HG02885 (cell line): Measurements from ENCODE around the gene PARD3.

ENCODE experiments used
- ATAC-seq: cut with Tn5 transposase; IDR thresholded peaks from one replicate; pipeline ENCODE4 v1.9.1; 2021; ENCODE audit warnings: mild to moderate bottlenecking; ENCODE audit not compliant: unreplicated experiment, poor library complexity

Gene PARD3

DNA sequence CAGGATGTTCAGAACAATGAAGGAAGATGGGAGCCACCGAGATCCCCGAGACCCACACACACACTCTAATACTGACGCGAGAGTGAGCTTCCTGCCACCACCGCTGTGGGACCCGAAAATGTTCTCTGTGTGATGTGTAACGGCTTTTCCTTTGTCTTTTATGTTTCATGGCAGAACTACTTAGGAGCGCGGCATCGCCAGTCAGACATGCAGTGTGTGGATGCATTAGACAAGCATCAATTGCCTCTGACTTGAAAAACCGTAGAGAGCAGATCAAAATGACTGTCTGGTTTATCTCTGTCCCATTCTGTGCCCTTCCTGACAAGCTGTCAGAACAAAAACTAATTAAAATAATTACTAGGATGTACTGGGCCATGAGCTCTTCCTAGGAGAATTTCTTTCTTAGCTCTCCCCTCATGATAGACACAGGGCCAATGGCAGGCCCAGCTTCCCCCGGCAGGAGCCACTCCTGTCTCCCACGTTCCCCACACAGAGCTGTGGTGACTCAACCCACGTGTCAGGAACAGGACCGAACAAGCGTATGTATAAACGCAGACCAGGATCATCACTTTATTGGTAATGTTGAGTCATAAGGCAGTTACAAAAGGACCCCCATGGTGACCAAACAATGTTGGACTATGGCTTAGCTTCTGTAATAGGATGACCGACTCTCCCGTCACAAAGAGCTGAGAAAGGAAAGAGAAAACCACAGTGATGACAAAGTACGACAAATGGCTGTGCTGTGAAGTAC, 705.0 kb downstream of the PARD3 start:
- no peak for ATAC-seq

DNA sequence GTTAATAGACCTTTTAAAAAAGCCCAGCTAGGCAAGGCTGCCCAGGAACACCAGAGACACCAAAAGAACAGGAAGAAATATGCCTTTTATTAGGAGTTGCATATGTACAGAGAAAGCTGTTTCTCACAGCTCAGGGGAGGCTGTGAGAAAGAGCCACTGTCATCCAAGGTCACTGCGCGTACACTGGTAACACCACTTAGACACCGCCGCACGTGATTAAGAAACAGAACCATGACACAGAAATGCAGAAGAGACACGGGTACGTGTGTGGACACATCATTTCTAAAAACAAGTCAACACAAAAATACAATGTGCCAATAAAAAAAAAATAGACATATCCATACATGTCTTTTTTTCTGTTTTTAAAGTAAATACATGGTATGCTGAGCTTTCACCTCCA, 705.6 kb downstream of the PARD3 start:
- ATAC-seq = no peak

DNA sequence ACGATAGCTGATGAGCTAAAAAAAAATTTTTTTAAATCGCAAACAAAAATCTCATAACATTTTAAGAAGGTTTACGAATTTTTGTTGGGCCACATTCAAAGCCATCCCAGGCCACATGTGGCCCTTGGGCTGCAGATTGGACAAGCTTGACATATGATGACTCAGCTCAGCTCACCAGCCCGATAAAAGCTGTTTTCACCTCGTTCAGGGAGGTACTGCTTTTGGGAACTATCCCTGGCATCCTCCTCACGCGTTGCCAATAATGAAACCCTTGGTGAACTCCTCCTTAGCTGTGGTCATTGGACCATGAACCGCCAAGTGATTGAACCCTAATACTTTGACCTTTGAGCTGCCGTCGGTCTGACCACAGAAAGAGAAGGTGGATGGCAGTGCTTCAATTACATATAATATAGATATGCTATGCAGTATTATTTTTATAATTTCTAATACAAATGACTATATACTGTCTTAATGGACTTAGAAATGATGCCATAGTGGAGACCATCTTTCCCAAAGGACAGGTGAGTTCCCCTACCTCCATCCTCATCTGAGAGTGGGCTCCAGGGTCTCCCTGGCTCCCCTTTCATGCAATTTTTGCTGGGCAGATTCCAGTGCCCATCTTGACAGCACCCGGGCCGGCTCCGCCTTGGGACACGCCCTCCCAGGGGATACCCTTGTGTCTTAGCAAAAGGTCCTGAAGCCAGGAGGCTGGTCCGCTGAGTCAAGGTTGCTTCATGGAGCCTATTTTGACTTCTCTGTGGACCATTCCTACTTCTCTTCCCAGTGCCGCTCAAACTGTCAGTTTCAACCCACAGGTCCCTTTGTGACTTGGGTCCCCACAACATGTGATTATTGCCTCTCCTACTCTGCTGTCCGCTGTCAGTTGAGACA, 707.2 kb downstream of the PARD3 start:
- ATAC-seq = no peak

DNA sequence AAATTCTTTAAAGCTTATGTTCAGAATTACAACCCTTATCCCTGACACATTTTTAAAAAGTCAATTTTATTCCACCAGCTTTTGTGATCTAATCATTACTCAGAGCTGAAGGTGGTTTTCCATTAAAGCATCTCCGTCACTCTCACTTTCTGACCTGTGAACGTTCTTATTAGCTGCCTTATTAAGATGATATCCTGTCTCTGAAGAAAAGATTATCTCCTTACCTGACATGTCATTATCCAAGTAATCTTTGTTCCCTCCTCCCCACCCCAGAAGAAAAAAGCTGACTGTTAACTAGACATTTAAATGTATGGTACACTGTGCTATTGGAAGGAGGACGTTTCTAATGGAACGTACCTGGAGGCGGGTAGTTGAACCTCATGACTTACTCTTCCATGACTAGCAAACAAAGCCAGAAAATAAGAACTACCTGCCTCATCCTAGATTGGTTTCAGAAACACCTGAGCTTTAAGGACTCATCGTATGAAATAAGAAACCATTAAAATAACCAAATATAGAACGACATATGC, 708.7 kb downstream of the PARD3 start:
- no peak for ATAC-seq

DNA sequence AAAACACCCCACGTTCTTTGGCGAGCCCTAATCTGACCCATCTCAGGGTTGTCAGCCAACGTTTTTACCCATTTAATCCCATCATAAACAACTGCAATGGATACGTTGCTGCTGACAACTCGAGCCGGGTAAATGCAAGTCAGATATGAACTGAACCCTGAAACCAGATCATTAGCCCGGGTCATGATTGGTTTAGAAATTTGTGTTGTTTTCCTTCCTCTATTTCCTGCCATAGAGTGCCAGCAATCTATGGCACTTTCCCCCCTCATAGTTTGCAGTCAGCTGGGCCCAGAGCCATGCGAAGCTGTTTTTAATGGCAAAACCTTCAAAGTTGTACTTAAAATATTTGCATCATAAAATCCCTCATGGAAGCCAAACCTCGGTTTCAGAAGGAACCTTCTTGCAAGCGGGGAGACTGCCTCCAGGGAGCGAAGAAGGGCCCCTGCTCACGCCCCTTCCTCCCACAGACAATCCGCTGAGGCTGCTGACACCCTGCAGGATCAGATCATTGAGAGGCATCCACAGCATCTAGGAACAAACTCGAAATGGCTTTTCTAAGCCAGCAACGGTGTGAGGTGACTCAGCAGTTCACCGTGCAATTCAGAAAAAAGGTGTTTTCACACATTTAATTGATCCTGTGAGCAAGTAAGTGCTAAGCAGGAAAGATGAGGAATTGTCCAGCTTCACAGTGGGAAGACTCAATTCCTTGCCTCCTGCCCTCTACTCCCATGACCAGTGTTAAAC, 710.1 kb downstream of the PARD3 start:
- no peak for ATAC-seq

DNA sequence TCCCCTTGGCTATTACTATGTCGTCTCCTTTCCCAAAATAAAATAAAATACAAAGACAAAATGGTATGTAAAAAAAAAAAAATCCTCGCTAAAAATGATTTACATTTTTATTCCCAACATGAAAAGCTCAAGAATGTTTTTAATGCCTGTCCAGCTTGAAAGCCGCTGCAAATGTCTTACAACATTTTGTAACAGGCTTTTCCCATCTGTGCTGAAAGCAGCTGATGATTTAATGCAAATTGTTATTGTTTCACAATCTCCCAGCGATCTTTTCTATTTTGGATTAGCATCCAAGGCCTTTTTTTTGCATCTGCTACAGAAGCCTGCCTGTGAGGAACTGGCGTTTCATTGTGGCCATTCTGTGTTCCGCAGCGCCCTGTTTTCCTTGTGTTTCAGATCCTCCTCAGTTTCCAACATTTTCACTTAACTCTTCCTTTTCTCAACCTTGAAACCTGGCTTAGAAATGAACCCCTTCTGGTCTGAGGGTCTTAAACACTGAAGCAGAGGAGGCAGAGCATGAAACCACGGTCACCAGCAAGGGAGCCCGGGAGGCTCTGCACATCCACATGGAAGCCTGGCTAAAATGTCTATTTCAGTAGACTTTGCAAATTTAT, 712.1 kb downstream of the PARD3 start:
- no peak for ATAC-seq

DNA sequence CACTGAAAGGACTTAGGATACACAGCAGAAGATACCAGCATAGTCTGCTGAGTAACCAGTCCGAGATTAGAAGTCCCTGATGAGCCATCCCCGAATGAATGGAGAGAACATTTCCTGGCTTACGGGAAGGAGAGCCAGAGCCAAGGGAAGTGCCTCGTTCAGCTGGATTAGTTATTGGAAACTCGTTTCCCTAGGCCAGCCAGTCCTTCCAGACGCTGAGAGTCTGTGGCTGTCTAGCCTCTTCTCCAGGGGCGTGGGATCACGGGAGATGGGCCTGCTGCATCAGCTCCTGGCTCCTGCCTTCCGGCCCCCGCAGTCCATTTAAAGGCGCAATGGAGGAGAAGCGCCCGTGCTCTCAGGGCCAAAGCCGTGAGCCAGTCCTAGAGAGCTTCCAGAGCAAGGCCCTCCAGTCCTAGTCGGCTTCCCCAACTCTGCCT, 712.8 kb downstream of the PARD3 start:
- no peak for ATAC-seq

DNA sequence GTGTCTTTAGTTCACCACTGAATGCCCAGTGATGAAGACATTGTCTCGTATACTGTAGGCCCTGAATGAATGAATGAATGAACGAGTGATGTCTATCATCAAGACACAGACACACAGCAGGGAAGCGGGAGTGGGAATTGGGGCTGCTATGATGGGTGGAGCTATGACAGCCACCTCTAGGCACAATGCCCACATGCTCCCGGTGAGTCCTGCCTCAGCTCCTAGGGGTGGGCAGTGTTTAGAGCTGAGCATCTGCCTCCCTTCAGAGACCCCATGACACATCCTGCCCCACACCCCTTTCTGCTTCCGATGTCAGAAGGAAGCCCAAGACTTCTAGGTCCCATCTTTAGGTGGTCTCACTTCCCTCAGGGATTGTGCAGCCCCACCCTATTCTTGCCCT, 714.1 kb downstream of the PARD3 start:
- no peak for ATAC-seq

DNA sequence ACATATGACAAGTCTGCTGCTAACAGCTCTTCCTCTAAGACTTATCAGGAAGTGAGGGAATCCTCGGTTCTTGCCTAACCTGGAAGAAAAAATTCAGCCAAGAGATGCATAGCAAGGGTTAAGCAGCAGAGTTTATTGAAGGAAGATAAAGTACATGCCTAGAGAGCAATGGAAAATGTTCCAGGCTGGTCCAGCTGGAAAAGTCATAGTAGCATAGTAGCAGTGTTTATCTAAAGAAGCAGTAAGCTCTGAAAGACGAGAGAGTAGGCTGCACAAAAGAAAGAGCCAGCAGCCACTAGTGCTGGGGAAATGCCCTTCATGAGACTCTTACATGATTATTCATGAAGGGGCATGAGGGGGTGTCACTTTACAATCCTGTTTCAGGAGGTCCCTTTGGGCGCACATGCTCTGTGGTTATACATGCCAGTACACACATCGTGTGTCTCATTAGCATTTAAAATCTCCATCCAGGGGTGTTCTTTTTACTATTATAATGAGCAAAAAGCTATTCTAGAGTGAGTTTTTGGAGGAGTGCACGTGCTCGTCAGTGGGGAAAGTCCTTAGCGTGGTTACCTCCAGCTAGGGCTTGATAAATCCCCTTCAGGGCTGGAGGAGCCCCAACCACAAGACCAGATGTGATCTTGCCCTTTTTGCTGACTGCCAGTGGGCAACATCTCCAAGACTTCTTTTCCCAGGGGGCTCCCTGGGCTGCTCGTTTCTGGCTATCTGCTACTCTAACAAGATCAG, 716.1 kb downstream of the PARD3 start:
- no peak for ATAC-seq

DNA sequence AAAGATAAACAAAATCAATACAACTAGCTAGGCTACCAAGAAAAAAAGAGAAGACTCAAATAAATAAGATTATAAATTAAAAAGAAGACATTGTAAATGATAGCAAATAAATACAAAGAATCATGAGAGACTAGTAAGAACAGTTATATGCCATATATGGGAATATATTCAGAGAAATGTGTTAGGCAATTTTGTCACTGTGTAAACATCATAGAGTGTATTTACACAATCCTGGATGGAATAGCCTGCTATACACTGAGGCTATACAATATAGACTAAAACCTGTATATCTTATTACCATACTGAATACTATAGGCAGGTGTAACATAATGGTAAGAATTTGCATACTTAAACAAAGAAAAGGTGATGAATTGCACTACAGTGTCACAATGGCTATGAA, 717.4 kb downstream of the PARD3 start:
- ATAC-seq = no peak

DNA sequence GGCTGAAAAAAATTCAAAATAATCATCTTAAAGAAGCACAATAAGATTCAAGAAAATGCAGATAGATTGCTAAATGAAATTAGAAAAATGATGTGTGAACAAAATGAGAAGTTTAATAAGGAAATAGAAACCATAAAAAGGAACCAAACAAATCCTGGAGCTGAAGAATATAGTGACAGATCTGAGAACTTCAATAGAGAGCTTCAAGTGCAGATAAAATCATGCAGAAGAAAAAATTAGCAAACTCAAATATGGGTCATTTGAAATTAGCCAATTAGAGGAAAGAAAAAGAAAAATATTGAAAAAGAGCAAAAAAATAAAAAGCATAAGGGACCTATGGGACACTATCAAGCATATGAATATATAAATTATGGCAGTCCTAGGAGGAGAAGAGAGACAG, 720.1 kb downstream of the PARD3 start:
- no peak for ATAC-seq

DNA sequence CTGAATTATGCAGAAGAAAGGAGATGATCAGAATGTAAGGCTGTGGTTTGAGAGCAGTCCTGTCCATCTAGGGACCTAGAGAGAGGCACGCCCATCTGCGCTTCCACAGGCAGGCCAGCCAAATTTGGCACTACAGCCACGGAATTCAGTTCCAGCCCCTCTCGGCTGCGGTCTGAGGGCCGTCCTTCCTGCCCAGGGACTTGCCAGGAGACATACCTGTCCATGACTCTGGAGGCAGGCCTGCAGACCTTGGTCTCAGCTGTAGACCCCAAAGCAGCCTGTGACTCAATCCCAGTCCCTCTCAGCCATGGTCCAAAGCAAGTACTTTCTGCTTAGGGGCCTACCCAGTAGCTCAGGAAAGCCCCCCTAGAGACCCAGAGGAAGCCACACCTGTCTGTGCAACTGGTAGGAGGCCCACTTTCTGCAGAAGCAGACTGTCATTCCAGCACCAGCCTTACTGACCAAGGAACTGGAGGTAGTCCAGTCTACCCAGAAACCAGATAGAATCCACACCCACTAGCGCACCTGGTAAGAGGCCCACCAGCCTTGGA, 720.9 kb downstream of the PARD3 start:
- ATAC-seq = no peak

DNA sequence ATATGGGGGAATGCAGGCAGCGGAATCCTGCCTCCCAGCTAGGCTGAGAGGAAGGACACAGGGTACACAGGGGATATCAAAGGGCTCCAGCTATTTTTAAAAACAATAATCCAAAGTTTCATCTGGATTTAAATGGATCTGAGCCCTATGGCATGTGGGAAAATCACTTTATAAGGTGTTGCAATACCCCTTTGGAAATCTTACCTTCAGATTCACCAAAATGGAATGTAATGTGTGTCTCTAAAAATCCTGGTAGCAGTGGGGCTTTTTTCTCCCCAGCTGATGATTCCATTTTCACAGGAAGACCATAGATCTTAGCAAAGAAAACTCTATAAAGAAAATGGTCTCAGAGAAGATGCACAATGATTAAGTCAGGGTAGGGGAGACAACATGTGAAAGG, 722.2 kb downstream of the PARD3 start:
- no peak for ATAC-seq

DNA sequence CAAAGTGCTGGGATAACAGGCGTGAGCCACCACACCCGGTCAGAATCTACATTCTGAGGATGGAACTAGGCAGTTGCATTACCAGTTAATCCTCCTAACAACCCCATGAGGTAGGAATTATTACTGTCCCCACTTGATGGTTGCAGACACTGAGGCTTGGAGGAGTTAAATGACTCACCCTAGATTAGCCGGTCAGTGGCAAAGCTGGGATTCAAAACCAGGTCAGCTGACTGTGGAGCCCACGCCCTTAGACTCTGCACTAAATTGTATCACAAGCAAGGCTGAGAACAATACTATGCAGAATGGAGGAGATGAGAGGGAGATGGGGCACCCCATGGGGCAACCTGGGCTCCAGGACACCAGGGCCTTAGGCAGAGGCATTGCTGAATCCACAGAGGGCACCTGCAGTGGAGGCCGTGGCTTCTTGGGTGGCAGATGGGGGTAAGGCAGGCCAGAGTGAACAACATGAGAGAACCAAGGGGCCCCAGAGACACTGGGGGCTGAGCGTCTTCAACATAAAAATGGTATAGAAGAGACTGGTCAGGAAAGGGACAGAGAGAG, 723.4 kb downstream of the PARD3 start:
- no peak for ATAC-seq

DNA sequence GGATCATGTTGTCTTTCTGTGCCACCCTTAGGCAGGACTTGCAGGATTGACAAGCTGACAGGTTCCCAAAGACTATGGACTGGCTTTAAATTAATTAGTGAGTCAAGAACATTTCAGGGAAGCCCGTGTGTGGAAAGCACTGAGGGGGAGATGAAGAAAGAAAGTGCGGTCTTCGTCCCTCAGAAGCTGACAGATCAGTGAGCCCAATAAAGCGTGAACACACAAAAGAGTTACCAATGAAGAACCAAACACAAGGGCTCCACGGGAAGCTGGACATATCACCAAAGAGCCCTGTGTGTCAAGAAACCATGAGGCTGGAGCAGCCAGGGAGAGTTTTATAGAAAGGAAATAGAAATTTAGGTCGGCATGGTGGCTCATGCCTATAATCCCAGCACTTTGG, 725.8 kb downstream of the PARD3 start:
- ATAC-seq = no peak

DNA sequence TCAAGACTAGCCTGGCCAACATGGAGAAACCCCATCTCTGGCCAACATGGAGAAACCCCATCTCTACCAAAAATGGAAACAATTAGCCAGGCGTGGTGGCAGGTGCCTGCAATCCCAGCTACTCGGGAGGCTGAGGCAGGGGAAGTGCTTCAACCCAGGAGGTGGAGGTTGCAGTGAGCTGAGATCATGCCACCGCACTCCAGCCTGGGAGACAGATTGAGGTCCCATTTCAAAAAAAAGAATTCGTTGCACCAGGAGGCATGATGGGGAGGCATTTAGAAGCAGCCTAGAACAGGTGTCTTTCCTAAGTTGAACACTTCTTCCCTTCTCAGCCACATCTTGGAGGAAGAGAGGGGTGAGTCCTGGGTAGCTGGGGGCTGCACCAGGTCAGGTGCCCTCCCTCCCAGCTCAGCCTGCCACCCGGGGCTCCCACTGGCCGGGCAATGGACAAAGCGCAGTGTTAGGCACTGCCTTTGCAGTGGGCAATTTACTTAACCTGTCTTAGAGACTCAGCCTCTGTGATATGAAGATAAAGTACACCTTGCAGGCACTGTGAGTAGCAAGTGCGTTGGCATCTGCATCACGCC, 726.8 kb downstream of the PARD3 start:
- no peak for ATAC-seq

DNA sequence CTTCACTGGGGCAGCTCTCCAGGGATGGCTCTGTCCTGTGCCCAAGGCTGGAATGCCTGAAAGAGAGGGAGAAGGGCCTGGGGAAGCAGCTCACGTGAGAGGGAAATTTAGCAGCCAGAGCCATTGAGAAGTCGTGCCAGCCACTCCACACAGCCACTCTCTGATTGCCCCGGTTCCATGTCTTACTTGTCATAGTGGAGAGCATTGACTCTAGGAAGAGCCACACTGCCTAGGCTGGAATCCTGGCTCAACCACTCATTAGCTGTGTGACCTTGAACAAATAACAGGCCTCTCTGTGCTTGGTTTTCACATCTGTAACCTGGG, 728.0 kb downstream of the PARD3 start:
- ATAC-seq = no peak

DNA sequence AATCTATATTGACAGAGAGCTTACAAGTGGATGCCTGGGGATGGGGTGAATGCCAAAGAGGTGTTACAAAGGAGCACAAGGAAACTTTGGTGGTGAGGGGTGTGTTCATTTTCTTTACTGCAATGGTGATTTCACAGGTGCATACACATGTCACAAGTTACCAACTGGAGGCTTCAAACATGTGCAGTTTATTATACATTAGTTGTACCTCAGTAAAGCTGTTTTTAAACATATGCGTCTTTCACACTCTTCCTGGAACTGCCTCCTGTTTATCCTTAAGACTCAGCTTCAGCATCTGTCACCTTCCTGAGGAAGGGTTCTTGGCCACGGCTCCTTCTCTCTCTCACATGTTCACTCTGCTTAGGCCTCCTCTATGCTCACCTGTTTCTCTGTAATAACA, 731.5 kb downstream of the PARD3 start:
- no peak for ATAC-seq

DNA sequence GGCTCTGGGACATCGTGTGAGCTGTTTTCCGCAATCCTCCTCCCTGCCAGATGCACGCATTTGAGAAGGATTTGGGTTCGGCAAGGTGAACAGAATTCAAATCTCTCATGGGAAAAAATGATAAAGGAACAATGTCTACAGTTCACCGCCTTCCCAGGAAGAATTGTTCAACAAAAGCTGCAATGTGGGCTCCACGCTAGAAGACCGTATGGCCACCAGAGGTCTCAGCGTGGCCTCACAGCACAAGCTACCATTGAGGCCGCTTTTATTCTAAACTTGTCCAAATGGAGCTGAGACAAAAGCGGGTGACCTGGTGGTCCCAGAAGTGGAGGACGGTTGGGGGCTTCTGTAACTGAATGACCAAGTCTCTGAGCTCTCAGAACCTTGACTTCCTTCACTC, 733.1 kb downstream of the PARD3 start:
- no peak for ATAC-seq
